PC-3 (cell line): ENCODE data around the gene FAM20B.

Experiments
- CTCF ChIP-seq: fragments of 300-600 bp; sonication (generic); conservative IDR thresholded peaks from 2 replicates; pipeline ENCODE4 v1.5.1; 2017; ENCODE audit warnings: antibody characterized with exemption, low read depth, mild to moderate bottlenecking, low read length
- EZH2 ChIP-seq: fragments of 300-600 bp; sonication (generic); IDR thresholded peaks from one replicate; pipeline ENCODE4 v1.6.1; 2017; ENCODE audit warnings: antibody characterized with exemption, mild to moderate bottlenecking, low read length; ENCODE audit not compliant: unreplicated experiment

GRCh38 chr1:179095377-179095776, 69.7 kb downstream of the FAM20B start:
- TF ChIP-seq CTCF (no peak), EZH2 (no peak)
